Activated naive CD8-positive, alpha-beta T cell treated with anti-CD3 and anti-CD28 coated beads, Interleukin-2, amount 50 U/mL, for 16 hours (primary cell): ENCODE data around the gene IL7R.
"Not testable (repeated sequence)": the region's sequence is repeated elsewhere in the genome, so short reads cannot be mapped to it uniquely, and the experiment has no call there.

Experiments
- DNase-seq: peaks from one replicate; pipeline ENCODE4 v3.0.0-alpha.2; 2020; ENCODE audit warnings: low read depth, low spot score

Gene IL7R

DNA sequence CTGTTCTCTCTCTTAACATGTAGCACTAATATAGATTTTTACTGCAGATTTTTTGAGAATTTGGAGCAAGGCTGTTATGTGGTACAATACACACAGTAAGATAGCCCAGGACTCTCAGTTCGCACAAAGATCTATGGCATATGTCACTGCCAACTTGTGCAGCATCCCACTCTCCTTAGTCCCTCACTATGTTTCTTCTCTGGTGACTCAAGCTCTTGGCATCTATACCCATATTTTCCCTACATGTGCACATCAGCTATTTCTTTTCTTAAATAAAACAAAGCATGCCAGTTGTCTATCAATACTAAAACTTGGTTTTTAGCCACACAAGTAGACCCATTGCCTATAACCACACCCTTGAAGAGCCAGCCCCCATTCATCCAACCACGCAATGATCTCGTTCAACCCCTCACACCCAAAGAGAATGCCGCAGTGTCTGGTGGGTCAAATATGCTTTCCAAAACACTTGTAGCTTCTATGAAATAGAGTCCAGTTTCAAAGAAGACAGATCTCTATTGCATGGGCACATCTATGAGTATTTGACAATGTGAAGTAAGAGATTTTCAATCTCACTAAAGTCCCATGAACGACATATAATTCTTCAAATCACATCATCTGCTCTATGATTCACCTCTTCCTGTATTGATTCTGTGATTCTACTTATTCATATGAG lies 18.2 kb upstream of the IL7R start:
- DNase-seq = no peak

DNA sequence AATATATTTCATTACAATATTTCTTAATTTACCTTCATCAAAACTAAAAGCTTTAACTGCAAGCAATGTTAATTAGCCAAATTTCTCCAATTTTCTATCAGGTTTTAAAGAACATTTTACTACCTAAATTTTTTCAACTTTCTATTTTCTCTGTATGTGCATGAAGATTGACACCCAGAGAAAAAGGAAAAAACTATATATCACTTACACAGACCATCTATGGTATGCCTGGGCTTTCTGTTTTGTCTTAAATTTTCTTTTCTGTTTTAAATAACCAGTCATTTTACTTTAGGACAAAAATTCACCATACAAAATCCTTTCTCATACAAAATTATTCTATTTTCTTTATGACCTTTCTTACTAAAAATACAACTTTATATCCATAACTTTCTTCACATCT lies 13.8 kb upstream of the IL7R start:
- no peak for DNase-seq

DNA sequence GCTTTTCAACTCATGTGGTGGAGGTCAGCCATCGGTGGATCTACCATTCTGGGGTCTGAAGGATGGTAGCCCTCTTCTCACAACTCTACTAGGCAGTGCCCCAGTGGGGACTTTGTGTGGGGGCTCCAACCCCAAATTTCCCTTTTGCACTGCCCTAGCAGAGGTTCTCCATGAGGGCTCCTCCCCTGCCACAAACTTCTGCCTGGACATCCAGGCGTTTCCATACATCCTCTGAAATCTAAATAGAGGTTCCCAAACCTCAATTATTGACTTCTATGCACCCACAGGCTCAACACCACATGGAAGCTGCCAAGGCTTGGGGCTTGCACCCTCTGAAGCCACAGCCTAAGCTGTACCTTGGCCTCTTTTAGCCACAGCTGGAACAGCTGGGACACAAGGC lies 11.2 kb upstream of the IL7R start:
- DNase-seq = not testable (repeated sequence)

DNA sequence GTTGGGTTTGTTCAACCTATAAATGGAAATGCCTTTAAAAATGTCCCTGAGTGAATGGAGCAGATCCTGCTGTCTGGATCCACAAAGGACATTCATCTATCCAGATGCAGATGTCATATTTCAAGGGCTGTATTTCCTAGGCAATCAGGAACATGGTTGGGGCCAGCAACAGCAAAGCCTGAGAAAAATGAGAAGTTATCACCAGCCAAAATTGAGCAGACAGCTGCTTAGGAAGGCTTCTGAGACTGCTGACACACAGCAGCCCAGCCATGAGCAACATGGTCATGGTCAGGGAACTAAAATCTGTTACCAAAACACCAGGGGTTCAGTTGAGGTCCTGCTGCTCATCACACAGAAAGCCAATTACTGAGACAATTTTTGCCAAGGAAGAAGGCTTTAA lies 9.2 kb upstream of the IL7R start:
- DNase-seq = no peak

GRCh38 chr5:35847961-35848360 lies 8.7 kb upstream of the IL7R start:
- DNase-seq = no peak

GRCh38 chr5:35849860-35850259 lies 6.8 kb upstream of the IL7R start:
- DNase-seq = no peak

DNA sequence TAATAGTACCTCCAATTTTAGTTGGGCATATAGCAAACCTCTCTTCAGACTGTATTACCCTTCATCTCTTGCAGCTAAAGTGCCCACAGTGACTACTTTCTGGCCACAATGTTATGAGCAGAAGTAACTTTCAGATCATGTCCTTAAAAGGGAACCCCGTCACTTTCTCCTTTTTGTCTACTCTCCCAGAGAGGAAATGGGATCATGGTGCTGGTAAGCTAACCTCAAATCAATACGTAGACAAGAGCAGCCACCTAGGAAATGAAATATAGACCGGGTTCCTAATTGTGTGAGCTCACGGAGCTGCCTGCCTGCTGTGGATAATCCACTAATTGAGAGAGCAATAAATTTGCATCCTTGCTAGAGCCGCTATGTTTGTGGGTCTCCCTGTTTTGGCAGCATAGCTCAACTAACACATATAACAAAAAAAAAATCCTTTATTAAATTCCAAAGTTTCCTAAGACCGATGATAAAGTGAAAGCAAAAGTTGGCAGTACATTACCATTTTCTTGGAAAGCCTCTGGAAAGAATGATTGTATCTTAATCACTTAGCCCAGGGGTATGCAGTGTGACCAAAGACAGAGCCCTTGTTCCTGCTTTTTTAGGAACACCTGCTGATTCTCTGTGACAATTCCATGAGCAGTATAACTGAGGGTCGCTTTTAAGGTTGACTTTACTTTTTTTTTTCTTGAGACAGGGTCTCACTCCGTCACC lies 5.6 kb upstream of the IL7R start:
- no peak for DNase-seq

GRCh38 chr5:35852084-35852734 lies 4.5 kb upstream of the IL7R start:
- peak; percentile 30 for DNase-seq

GRCh38 chr5:35852773-35853172 lies 3.9 kb upstream of the IL7R start:
- no peak for DNase-seq

DNA sequence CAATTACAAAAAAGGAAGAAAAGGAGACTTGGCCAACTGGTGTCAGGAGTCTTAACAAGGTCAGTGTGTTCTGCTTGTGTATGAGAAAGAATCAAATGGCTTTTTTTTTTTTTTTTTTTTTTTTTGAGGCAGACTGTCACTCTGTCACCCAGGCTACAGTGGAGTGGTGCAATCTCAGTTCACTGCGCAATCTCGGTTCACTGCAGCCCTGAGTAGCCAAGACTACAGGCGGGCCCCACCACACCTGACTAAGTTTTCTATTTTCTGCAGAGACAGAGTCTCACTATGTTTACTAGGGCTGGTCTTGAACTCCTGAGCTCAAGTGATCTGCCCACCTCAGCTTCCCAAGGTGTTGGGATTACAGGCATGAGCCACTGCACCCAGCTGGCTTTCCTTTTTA lies 3.1 kb upstream of the IL7R start:
- DNase-seq = peak; percentile 40

GRCh38 chr5:35854248-35854647 lies 2.4 kb upstream of the IL7R start:
- peak; percentile 32 for DNase-seq

DNA sequence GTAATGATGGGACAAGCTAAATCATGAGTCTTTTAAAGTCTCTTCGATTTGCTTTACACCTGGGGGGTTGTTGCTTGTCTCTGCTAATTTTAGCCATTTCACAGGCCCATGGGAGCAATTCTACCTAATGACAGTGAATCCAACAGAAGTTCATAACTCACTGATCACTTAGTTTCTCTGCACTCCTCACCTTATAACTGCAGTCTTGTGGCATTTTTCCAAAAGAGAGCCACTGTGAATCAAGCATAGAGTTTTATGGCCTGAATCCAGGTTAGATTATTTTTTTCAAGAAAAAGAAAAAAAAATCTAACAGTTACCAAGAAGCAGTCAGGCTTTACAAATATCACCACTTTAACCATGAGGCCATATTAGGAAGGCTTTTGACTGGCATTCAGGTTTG lies 1.5 kb upstream of the IL7R start:
- no peak for DNase-seq

GRCh38 chr5:35856186-35856764 lies 416 bp upstream of the IL7R start:
- not testable (repeated sequence) for DNase-seq

DNA sequence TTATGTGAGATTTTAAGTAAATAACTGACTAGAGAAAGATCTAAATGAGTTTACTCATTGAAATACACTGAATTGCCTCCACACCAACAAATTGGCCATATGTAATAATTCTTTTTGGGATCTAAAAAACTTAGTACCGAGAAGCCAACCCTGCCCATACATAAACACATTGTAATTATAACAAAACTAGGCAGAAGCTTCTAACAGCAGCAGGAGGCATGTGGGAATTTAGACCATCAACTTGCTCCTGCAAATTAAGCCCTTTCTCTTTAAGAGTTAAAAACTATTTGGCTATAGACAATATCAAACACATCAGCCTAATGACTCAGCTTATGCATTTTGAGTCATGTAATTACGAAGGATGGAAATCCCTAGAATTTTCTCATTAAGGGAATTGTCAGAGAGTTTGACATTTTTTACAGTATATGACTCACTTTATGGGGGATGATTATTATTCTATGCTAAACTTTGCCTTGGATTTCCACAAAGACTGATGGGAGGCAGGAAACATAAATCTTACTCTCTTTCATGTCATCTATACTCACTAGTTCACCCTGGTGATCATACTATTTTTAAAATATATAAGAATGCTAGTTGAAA lies 1.0 kb downstream of the IL7R start:
- no peak for DNase-seq

DNA sequence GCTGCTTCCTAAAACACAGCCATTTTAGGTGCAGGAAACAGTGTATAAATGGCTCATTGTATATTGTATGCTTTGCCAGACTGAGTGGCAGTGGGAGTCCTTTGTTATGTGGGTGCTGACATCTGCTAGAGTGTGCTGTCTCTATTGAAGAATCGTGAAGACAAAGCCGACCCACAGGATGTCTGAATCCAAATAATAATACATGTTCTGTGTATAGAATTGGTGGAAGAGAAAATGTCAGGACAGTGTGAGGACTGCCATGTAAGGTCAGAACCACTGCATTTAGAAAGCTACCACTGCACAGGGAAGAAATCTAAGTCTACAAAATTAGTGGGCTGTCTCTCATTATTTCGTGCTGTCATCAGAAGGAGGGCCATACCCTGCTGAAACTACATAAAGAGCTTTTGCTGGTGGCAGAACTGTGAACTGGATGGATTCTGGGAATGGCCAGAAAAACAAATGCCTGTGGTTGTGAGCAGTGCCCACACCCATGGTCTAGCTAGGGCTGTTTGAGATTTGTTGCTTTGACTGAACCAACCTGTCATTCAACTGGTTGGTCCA lies 2.5 kb downstream of the IL7R start:
- DNase-seq = no peak

- no peak for DNase-seq
Measured at GRCh38 chr5:35860686-35861085, 4.0 kb downstream of the IL7R start.

- DNase-seq = no peak
Measured at GRCh38 chr5:35861718-35862117, 5.0 kb downstream of the IL7R start.

- DNase-seq = no peak
Measured at GRCh38 chr5:35862126-35862525, 5.4 kb downstream of the IL7R start.

GRCh38 chr5:35863159-35863558 lies 6.5 kb downstream of the IL7R start:
- DNase-seq = no peak

- DNase-seq = no peak
Measured at GRCh38 chr5:35867998-35868397, 11.3 kb downstream of the IL7R start.

- no peak for DNase-seq
Measured at GRCh38 chr5:35869685-35870277, 13.1 kb downstream of the IL7R start.

DNA sequence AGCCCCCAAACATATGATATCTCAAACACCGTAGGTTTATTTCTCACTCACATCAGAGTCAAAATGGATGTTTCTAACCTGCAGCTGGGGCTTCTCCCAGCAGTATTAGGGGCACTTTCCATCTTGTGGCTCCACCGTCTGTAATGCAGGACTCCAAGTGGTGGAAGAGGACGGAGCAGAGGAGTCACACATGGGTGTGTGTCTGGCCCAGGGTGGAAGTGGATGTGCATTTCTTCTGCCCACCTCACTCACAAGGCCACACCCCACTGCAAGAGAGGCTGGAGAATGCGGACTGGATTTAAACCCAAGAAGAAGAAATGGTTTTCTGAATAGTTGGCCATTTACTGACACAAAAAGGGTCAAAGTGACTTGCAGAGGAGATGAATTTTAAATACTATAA lies 13.9 kb downstream of the IL7R start:
- no peak for DNase-seq
